Measurements from ENCODE around the gene PDLIM7. TPM values are rescaled to one million over a fixed set of nuclear protein-coding genes. Genes with fewer than 3 reads are reported as not detected.

The PDLIM7 gene
- total RNA-seq, 2 donors from 2014 or later: 196 to 241 TPM

- Mint-ChIP-seq H3K4me3 (no peak overlapping the region), H3K27me3 (ENCODE audit: insufficient read depth) (no peaks in the 10 kb centered on the region), H3K36me3 (ENCODE audit: low read depth) (peaks cover 48% of the 10 kb centered on the region), H3K4me1 (no peaks in the 10 kb centered on the region), H3K27ac (no peak overlapping the region), H3K9me3 (no peaks in the 10 kb centered on the region)
- Histone ChIP-seq H3K9me3 (ENCODE audit: control insufficient read depth, low read length) (no peaks in the 10 kb centered on the region), H3K9ac (ENCODE audit: extremely low read depth, low read length, poor library complexity, severe bottlenecking) (no peak overlapping the region), H3K36me3 (ENCODE audit: control insufficient read depth, insufficient read depth, low read length) (peaks cover 95% of the 10 kb centered on the region), H3K27ac (ENCODE audit: low read depth, low read length) (no peak overlapping the region), H3K27me3 (ENCODE audit: control insufficient read depth, insufficient read depth, low read length, poor library complexity, severe bottlenecking) (no peaks in the 10 kb centered on the region), H3K4me3 (ENCODE audit: low read length) (no peak overlapping the region), H3K4me1 (ENCODE audit: control insufficient read depth, insufficient read depth, low read length) (no peaks in the 10 kb centered on the region)
- DNase-seq: no peak
- TF ChIP-seq, protein P1, sequence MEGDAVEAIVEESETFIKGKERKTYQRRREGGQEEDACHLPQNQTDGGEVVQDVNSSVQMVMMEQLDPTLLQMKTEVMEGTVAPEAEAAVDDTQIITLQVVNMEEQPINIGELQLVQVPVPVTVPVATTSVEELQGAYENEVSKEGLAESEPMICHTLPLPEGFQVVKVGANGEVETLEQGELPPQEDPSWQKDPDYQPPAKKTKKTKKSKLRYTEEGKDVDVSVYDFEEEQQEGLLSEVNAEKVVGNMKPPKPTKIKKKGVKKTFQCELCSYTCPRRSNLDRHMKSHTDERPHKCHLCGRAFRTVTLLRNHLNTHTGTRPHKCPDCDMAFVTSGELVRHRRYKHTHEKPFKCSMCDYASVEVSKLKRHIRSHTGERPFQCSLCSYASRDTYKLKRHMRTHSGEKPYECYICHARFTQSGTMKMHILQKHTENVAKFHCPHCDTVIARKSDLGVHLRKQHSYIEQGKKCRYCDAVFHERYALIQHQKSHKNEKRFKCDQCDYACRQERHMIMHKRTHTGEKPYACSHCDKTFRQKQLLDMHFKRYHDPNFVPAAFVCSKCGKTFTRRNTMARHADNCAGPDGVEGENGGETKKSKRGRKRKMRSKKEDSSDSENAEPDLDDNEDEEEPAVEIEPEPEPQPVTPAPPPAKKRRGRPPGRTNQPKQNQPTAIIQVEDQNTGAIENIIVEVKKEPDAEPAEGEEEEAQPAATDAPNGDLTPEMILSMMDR (conservative IDR thresholded peaks at IDR 0.05): no peak
- WGBS, 2 experiments (ENCODE audit: insufficient coverage in 1 of 2, insufficient read length in 1 of 2): 98% methylated on average over 6 to 10 of the region's 10 CpGs
Measured at GRCh38 chr5:177528631-177529030, 31.2 kb upstream of the PDLIM7 start.

DNA sequence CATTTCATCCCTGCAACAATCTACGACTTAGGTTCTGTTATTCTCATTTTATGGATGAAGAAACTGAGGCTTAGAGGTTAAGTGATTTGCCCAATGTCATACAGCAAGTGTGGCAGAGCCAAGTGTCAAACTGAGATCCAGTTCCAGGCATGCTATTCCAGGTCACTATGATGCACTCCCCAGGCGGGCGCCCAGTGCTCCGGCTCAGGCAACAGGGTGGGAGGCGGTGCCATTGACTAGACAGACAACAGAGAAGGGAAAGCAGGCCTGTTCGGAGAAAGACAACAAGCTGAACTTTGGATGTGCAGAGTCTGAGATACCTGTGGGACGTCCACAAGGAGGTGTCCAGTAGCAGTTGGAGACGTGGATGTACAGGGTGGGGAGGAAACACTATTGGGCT lies 30.2 kb upstream of the PDLIM7 start:
- Histone ChIP-seq H3K36me3 (ENCODE audit: control insufficient read depth, insufficient read depth, low read length) (peaks cover 96% of the 10 kb centered on the region), H3K9ac (ENCODE audit: extremely low read depth, low read length, poor library complexity, severe bottlenecking) (no peak overlapping the region)

GRCh38 chr5:177526791-177527190 lies 29.4 kb upstream of the PDLIM7 start:
- Mint-ChIP-seq H3K9me3 (no peaks in the 10 kb centered on the region), H3K36me3 (ENCODE audit: low read depth) (peaks cover 42% of the 10 kb centered on the region), H3K27ac (no peak overlapping the region), H3K4me3 (no peak overlapping the region), H3K27me3 (ENCODE audit: insufficient read depth) (no peaks in the 10 kb centered on the region), H3K4me1 (no peaks in the 10 kb centered on the region)
- 95 to 100% methylated on average over 6 of the region's 6 CpGs for WGBS, 2 experiments (ENCODE audit: insufficient coverage in 1 of 2, insufficient read length in 1 of 2)
- no peak overlapping the region for H3K27ac ChIP-seq (ENCODE audit: low read depth, low read length)
- no peak for DNase-seq
- H3K9me3 ChIP-seq (ENCODE audit: control insufficient read depth, low read length): no peaks in the 10 kb centered on the region
- H3K4me1 ChIP-seq (ENCODE audit: control insufficient read depth, insufficient read depth, low read length): no peaks in the 10 kb centered on the region
- TF ChIP-seq, protein P1 (conservative IDR thresholded peaks at IDR 0.05): no peak
- peaks cover 92% of the 10 kb centered on the region for H3K36me3 ChIP-seq (ENCODE audit: control insufficient read depth, insufficient read depth, low read length)
- H3K9ac ChIP-seq (ENCODE audit: extremely low read depth, low read length, poor library complexity, severe bottlenecking): no peak overlapping the region
- no peaks in the 10 kb centered on the region for H3K27me3 ChIP-seq (ENCODE audit: control insufficient read depth, insufficient read depth, low read length, poor library complexity, severe bottlenecking)
- no peak overlapping the region for H3K4me3 ChIP-seq (ENCODE audit: low read length)

More for the DNA sequence above, 30.2 kb upstream of the PDLIM7 start:
- no peaks in the 10 kb centered on the region for H3K4me1 Mint-ChIP-seq
- H3K4me3 Mint-ChIP-seq: no peak overlapping the region
- no peaks in the 10 kb centered on the region for H3K27me3 Mint-ChIP-seq (ENCODE audit: insufficient read depth)
- Histone ChIP-seq H3K4me3 (ENCODE audit: low read length) (no peak overlapping the region), H3K27me3 (ENCODE audit: control insufficient read depth, insufficient read depth, low read length, poor library complexity, severe bottlenecking) (no peaks in the 10 kb centered on the region), H3K9me3 (ENCODE audit: control insufficient read depth, low read length) (no peaks in the 10 kb centered on the region), H3K27ac (ENCODE audit: low read depth, low read length) (no peak overlapping the region), H3K4me1 (ENCODE audit: control insufficient read depth, insufficient read depth, low read length) (no peaks in the 10 kb centered on the region)
- no peak for DNase-seq
- H3K9me3 Mint-ChIP-seq: no peaks in the 10 kb centered on the region
- H3K27ac Mint-ChIP-seq: no peak overlapping the region
- peaks cover 45% of the 10 kb centered on the region for H3K36me3 Mint-ChIP-seq (ENCODE audit: low read depth)
- TF ChIP-seq, protein P1 (conservative IDR thresholded peaks at IDR 0.05): no peak
- WGBS, 2 experiments (ENCODE audit: insufficient coverage in 1 of 2, insufficient read length in 1 of 2): 91 to 96% methylated on average over 8 of the region's 8 CpGs

Measured in endodermal cell (in vitro differentiated cells).